Psoas muscle (tissue), 8 donors: Measurements from ENCODE around the gene STK39. TPM values are rescaled to one million over a fixed set of nuclear protein-coding genes. Genes with fewer than 3 reads are reported as not detected.

Source experiments
- ATAC-seq, 4 donors: fragments of 200-7000 bp; cut with Tn5 transposase; one replicate each; pipeline ENCODE4 v1.9.1; 2020; ENCODE audit warnings: moderate library complexity in 3 of 4, mild to moderate bottlenecking in 2 of 4
- DNase-seq, 2 donors: peaks; one replicate each; pipeline ENCODE4 v3.0.0-alpha.2; 2020
- H3K27ac ChIP-seq: fragments of 200-600 bp; one replicate; pipeline ENCODE4 v1.8.0; 2022
- H3K27me3 ChIP-seq, 3 donors: fragments of 200-600 bp in 1 of 3; one replicate each; pipeline versions ENCODE4 v1.6.1 to v1.8.0; 2013 to 2022; ENCODE audit warnings: low read length in 2 of 3, mild to moderate bottlenecking in 2 of 3, moderate library complexity in 1 of 3; ENCODE audit not compliant: insufficient read depth in 3 of 3
- H3K36me3 ChIP-seq, 2 donors: fragments of 200-600 bp in 1 of 2; one replicate each; pipeline versions ENCODE4 v1.6.1 to v1.8.0; 2013 to 2022; ENCODE audit warnings: low read depth in 1 of 2, mild to moderate bottlenecking in 1 of 2, moderate library complexity in 1 of 2; ENCODE audit not compliant: insufficient read depth in 1 of 2
- H3K4me1 ChIP-seq: fragments of 200-600 bp; one replicate; pipeline ENCODE4 v1.8.0; 2022
- H3K4me3 ChIP-seq: fragments of 200-600 bp; one replicate; pipeline ENCODE4 v1.8.0; 2022; ENCODE audit warnings: mild to moderate bottlenecking
- H3K9me3 ChIP-seq: fragments of 200-600 bp; one replicate; pipeline ENCODE4 v1.8.0; 2022
- CTCF ChIP-seq: fragments of 200-600 bp; IDR thresholded peaks from one replicate; pipeline ENCODE4 v1.8.0; 2022; ENCODE audit warnings: antibody characterized with exemption
- WGBS, 3 donors: extraction: QIAGEN DNeasy Blood & Tissue Kit; methylation state at CpG; one replicate each; pipeline versions ENCODE4 v1.1.6 to v1.1.7; 2013; 5-methylcytosine and 5-hydroxymethylcytosine counted together
- intact Hi-C, 2 donors: fragments of 100-400 bp; cut with DNase I; formaldehyde crosslinking; loops; one replicate each; pipeline versions ENCODE4 v1.11.0 to v1.14.2; 2022
- polyA plus RNA-seq, 3 donors: library from polyadenylated mRNA; stranded (reverse); fragments of 200-250 nt; gene quantifications; one replicate each; pipeline ENCODE4 v1.2.3, GENCODE V29; 2013
- total RNA-seq, 4 donors: library from RNA; stranded (reverse); fragmentation: NEBNext Ultra II Directional in 2 of 4; extraction: Animal tissue kit (Norgen Biotek cat#: 25700) in 2 of 4; gene quantifications; one replicate each; pipeline versions ENCODE4 v1.2.1 to v1.2.4, GENCODE V29; 2021 to 2023
- donor health status: healthy with polysubstance abuse.
- donor health status: DM: no; HTN: no; CAD: no; lungs with moderate emphysema.
- donor health status: Bipolar disorder and iron deficiency.
- donor health status: healthy.
- donor health status: DM: yes; HTN: yes; CAD: no.
- donor health status: DM: no; HTN: no; CAD: no.
- donor health status: DM: no; HTN: no; CAD: no.
- donor health status: DM: yes; HTN: yes; CAD: no.

STK39 gene
- total and polyA plus RNA-seq, 7 donors = 2.3 to 10.0 (median 4.9) TPM

DNA sequence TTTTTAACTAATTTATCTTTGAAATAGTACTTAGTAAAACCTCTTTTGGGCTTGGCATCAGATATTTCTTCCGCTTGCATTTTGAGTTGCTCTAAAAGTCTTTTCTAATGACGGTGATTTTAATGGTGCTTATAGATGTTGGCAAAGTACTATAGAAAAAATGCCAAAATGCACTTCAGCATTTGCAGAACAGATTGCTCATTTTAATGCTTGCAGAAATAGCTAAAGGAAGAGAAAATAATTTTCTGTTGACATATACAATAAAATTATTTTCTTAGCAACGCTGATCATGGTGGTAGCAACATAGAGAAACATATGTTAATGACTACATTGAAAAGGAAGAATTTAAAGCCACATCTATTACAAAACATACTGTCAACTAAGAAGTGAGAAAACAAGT, 170.7 kb downstream of the STK39 start:
- TF ChIP-seq CTCF = no peak
- Histone ChIP-seq H3K27ac (no peak overlapping the region), H3K4me1 (no peaks in the 10 kb centered on the region), H3K4me3 (no peak overlapping the region), H3K36me3 (peaks cover 0 to 2% of the 10 kb centered on the region in 2 donors), H3K9me3 (no peaks in the 10 kb centered on the region), H3K27me3 (no peaks in the 10 kb centered on the region)
- DNase-seq (no peak), ATAC-seq (no peak)
- intact Hi-C loops = no loop called here
- 53 to 63% (median 61%) methylated on average over 3 of the region's 3 CpGs for WGBS, 3 donors

- peaks cover 0 to 2% of the 10 kb centered on the region in 2 donors for H3K36me3 ChIP-seq
- no peak overlapping the region for H3K4me3 ChIP-seq
- intact Hi-C loops = no loop called here
- H3K27me3 ChIP-seq = no peaks in the 10 kb centered on the region
- TF ChIP-seq CTCF = no peak
- H3K4me1 ChIP-seq = no peaks in the 10 kb centered on the region
- WGBS, 3 donors = 91 to 94% (median 94%) methylated on average over 2 of the region's 2 CpGs
- H3K9me3 ChIP-seq = no peaks in the 10 kb centered on the region
- DNase-seq (no peak), ATAC-seq (no peak)
- no peak overlapping the region for H3K27ac ChIP-seq
These were observed 171.9 kb downstream of the STK39 start for GRCh38 chr2:168075446-168075845.

GRCh38 chr2:168072626-168073303, 174.6 kb downstream of the STK39 start:
- Histone ChIP-seq H3K9me3 (no peaks in the 10 kb centered on the region), H3K36me3 (peaks cover 0 to 2% of the 10 kb centered on the region in 2 donors), H3K27me3 (no peaks in the 10 kb centered on the region), H3K4me3 (no peak overlapping the region), H3K27ac (no peak overlapping the region), H3K4me1 (no peaks in the 10 kb centered on the region)
- ATAC-seq (no peak), DNase-seq (no peak)
- intact Hi-C loops = no loop called here
- 68 to 88% (median 82%) methylated on average over 1 of the region's 1 CpG for WGBS, 3 donors
- TF ChIP-seq CTCF = no peak

DNA sequence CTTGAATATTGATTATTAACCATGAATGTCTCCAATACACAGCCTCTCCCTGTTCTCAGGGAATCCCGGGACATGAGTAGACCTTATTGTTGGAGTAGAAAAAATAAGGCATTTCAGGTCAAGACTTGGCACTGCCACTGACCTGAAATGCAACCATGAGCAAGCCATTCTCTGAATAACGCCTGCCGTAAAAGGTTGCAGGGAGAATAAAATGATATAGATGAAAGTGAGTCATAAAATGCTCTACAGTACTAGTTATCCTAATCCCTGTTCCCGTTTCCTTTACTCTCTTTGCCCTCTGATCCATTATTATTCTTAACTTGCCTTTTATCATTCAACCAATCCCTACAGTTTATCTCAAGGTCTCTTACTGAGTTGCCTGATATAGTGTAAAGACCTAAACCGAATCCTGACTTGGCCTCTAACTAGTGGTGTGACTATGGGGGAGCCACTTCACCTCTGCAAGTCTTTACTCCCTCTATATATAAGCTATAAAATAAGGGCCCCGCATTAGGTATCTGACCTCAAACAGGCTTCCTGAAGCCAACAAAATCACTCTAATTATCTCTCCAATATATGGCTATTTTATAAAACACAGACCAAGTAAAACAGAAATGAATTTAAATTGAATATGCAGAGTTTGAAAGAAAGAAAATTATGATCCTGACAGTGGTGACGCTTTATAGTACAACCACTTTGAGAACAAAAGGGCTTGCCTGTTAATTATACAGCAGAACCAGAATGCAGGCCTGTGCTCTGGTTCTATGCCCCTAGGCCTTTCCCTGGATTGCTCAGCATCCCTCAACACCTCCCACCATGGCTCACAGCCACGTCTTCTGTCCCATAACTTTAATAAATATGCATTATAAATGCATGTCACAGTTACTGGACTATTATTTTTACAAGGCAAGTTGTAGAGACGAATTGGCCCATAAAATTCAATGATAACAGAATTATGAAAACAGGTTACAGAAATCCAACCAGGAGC, 183.1 kb downstream of the STK39 start:
- no peaks in the 10 kb centered on the region for H3K4me1 ChIP-seq
- H3K27ac ChIP-seq = no peak overlapping the region
- H3K9me3 ChIP-seq = no peaks in the 10 kb centered on the region
- no peak for TF ChIP-seq CTCF
- DNase-seq (no peak), ATAC-seq (no peak)
- intact Hi-C loops = no loop called here
- H3K36me3 ChIP-seq = no peaks in the 10 kb centered on the region
- WGBS, 3 donors = 93 to 94% (median 94%) methylated on average over 9 of the region's 9 CpGs
- no peak overlapping the region for H3K4me3 ChIP-seq
- no peaks in the 10 kb centered on the region for H3K27me3 ChIP-seq
